HepG2 (cell line): ENCODE measurements around the gene DNAJB11. TPM values are rescaled to one million over a fixed set of nuclear protein-coding genes. Genes with fewer than 3 reads are reported as not detected.
A peak's percentile ranks its signal among the peaks of the same experiment; 100 is the strongest.

ENCODE experiments used
- ASH2L ChIP-seq: fragments of 300-600, 200-600 bp; sonication (generic); IDR thresholded peaks from 2 replicates; pipeline ENCODE4 v1.7.0; 2017; ENCODE audit warnings: low read depth, mild to moderate bottlenecking, moderate library complexity, mixed read lengths, low read length; ENCODE audit not compliant: insufficient read length
- ATAD3A ChIP-seq: sonication (generic); formaldehyde crosslinking; IDR thresholded peaks from 2 replicates; pipeline ENCODE4 v1.4.0; 2020; ENCODE audit warnings: missing genetic modification reagents
- HNRNPK ChIP-seq: fragments of 200-400 bp; formaldehyde crosslinking; IDR thresholded peaks from 2 replicates; pipeline ENCODE4 v1.6.1; 2018; ENCODE audit warnings: low read length, low read depth, moderate library complexity, mild to moderate bottlenecking; ENCODE audit not compliant: poor library complexity, severe bottlenecking
- NCOR1 ChIP-seq: fragments of 200-600 bp; sonication (generic); IDR thresholded peaks from 2 replicates; pipeline ENCODE4 v1.7.0; 2017; ENCODE audit warnings: antibody characterized with exemption, low read length, borderline replicate concordance
- RCOR2 ChIP-seq: IDR thresholded peaks from 2 replicates; pipeline ENCODE4 v1.6.1; 2016; ENCODE audit warnings: missing biosample characterization, missing genetic modification reagents
- SATB2 ChIP-seq: sonication (generic); formaldehyde crosslinking; IDR thresholded peaks from 2 replicates; pipeline ENCODE4 v1.5.0; 2020; ENCODE audit warnings: missing genetic modification reagents
- SNAI1 ChIP-seq: sonication (generic); formaldehyde crosslinking; IDR thresholded peaks from 2 replicates; pipeline ENCODE4 v1.5.0; 2020; ENCODE audit warnings: mild to moderate bottlenecking, missing genetic modification reagents, borderline replicate concordance
- polyA plus RNA-seq, 8 experiments: library from polyadenylated mRNA; depleted of rRNA in 3 of 8; stranded (reverse) in 7 of 8; unstranded in 1 of 8; fragments of >200 nt; fragmentation: Illumina TruSeq in 4 of 8; extraction: Trizol in 4 of 8; gene quantifications; 2 replicates each; pipeline versions ENCODE4 v1.2.1 to v1.2.3, GENCODE V29; 2011 to 2016; ENCODE audit warnings: low read depth in 4 of 8, missing spikeins in 1 of 8, mixed read lengths in 1 of 8; ENCODE audit not compliant: insufficient read depth in 1 of 8
- total RNA-seq, 5 experiments: library from RNA; depleted of rRNA; stranded (reverse); fragments of >200 nt; fragmentation: Illumina TruSeq; extraction: Trizol; gene quantifications; 2 replicates each; pipeline ENCODE4 v1.2.3, GENCODE V29; 2016; ENCODE audit warnings: low read depth in 1 of 5
- TF ChIP-seq, protein P1 (sequence below): sonication (generic); formaldehyde crosslinking; IDR thresholded peaks from 2 replicates; pipeline ENCODE4 v1.4.0; 2020; ENCODE audit warnings: mild to moderate bottlenecking, missing genetic modification reagents
- TF ChIP-seq, protein P2 (sequence below): sonication (generic); formaldehyde crosslinking; IDR thresholded peaks from 2 replicates; pipeline ENCODE4 v1.4.0; 2020; ENCODE audit warnings: missing genetic modification reagents
- TF ChIP-seq, protein P3 (sequence below), 2 experiments: sonication (generic) in 1 of 2; formaldehyde crosslinking in 1 of 2; IDR thresholded peaks; 2 replicates each; pipeline versions ENCODE4 v1.5.1 to v1.6.1; 2011 to 2020; ENCODE audit warnings: borderline replicate concordance in 1 of 2, low read depth in 1 of 2, low read length in 1 of 2, mild to moderate bottlenecking in 1 of 2, missing genetic modification reagents in 1 of 2, moderate library complexity in 1 of 2
- TF ChIP-seq, protein P4 (sequence below): sonication (generic); formaldehyde crosslinking; IDR thresholded peaks from 2 replicates; pipeline ENCODE4 v1.4.0; 2020; ENCODE audit warnings: missing genetic modification reagents, low read depth, mild to moderate bottlenecking, borderline replicate concordance

Gene DNAJB11
- total and polyA plus RNA-seq, 2 of the 13 experiments (the other 11 are each of a cell fraction or from before 2014, with no cell fraction given): 41.0 to 132 TPM

DNA sequence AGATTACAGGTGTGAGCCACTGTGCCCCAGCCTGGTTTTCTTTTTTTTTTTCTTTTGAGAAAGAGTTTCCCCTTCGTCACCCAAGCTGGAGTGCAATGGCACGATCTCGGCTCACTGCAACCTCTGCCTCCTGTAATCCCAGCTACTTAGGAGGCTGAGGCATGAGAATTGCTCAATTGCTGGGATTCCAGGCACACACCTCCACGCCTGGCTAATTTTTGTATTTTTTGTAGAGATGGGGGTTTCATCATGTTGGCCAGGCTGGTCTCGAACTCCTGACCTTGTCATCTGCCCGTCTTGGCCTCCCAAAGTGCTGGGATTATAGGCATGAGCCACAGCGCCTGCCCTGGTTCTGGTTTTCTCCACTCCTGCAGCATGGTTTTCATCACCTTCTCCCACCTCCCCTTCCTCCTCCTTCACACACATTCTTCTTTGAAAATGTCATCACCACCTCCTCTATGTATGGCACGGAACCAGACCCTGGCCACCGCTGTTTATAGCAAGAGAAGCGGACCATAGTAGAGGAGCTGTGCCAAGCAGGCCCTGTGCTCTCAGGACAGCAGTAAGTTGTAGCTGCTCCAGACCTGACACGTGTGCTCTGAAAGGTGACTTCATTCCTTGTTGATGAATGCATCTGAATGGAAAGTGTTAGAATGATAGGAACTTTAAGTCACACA, 27.7 kb downstream of the DNAJB11 start (continued):
- TF ChIP-seq NCOR1: no peak
- TF ChIP-seq HNRNPK: no peak
- no peak for TF ChIP-seq SNAI1 (CRISPR knock-in tag)
- TF ChIP-seq ASH2L: no peak
- TF ChIP-seq RCOR2: peak; percentile 52
- no peak for TF ChIP-seq SATB2 (CRISPR knock-in tag)
- TF ChIP-seq, protein P1, sequence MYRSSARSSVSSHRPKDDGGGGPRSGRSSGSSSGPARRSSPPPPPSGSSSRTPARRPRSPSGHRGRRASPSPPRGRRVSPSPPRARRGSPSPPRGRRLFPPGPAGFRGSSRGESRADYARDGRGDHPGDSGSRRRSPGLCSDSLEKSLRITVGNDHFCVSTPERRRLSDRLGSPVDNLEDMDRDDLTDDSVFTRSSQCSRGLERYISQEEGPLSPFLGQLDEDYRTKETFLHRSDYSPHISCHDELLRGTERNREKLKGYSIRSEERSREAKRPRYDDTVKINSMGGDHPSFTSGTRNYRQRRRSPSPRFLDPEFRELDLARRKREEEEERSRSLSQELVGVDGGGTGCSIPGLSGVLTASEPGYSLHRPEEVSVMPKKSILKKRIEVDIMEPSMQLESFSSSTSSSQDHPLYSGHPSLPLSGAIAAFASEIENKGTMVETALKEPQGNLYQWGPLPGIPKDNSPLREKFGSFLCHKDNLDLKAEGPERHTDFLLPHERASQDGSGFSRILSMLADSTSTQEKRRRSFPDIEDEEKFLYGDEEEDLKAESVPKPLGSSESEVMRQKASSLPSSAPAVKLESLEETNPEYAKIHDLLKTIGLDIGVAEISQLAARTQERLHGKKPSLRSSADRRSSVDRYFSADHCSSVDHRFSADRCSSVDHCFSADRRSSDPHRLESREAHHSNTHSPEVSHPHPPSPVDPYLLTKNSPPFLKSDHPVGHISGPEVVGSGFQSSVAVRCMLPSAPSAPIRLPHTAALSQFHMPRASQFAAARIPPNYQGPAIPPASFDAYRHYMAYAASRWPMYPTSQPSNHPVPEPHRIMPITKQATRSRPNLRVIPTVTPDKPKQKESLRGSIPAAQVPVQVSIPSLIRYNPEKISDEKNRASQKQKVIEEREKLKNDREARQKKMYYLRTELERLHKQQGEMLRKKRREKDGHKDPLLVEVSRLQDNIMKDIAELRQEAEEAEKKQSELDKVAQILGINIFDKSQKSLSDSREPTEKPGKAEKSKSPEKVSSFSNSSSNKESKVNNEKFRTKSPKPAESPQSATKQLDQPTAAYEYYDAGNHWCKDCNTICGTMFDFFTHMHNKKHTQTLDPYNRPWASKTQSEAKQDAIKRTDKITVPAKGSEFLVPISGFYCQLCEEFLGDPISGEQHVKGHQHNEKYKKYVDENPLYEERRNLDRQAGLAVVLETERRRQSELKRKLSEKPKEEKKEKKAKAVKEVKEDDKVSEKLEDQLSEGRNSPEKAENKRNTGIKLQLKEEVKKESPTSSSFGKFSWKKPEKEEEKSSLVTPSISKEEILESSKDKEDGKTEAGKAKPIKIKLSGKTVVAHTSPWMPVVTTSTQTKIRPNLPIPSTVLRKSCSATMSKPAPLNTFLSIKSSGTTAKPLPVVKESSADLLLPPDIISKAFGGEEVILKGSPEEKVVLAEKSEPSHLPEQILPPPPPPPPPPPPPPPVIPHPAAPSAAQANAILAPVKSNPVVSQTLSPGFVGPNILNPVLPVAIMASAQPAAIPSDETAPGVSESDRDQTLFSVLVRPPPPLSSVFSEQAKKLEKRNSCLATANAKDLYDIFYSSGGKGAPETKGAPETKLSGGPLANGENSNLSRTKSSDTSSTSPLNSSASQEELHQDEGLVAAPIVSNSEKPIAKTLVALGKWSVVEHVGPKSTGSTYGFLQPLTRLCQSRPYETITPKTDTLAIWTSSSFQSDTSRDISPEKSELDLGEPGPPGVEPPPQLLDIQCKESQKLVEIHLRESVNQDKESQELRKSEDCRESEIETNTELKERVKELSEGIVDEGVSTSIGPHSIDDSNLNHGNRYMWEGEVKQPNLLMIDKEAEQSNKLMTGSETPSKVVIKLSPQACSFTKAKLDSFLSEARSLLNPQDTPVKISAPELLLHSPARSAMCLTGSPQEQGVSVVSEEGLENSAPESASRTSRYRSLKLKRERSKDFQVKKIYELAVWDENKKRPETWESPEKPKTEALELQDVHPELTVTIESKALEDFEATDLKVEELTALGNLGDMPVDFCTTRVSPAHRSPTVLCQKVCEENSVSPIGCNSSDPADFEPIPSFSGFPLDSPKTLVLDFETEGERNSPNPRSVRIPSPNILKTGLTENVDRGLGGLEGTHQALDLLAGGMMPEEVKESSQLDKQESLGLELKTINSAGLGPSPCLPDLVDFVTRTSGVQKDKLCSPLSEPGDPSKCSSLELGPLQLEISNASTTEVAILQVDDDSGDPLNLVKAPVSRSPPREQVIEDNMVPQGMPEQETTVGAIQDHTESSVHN (CRISPR knock-in tag): no peak
- TF ChIP-seq, protein P2, sequence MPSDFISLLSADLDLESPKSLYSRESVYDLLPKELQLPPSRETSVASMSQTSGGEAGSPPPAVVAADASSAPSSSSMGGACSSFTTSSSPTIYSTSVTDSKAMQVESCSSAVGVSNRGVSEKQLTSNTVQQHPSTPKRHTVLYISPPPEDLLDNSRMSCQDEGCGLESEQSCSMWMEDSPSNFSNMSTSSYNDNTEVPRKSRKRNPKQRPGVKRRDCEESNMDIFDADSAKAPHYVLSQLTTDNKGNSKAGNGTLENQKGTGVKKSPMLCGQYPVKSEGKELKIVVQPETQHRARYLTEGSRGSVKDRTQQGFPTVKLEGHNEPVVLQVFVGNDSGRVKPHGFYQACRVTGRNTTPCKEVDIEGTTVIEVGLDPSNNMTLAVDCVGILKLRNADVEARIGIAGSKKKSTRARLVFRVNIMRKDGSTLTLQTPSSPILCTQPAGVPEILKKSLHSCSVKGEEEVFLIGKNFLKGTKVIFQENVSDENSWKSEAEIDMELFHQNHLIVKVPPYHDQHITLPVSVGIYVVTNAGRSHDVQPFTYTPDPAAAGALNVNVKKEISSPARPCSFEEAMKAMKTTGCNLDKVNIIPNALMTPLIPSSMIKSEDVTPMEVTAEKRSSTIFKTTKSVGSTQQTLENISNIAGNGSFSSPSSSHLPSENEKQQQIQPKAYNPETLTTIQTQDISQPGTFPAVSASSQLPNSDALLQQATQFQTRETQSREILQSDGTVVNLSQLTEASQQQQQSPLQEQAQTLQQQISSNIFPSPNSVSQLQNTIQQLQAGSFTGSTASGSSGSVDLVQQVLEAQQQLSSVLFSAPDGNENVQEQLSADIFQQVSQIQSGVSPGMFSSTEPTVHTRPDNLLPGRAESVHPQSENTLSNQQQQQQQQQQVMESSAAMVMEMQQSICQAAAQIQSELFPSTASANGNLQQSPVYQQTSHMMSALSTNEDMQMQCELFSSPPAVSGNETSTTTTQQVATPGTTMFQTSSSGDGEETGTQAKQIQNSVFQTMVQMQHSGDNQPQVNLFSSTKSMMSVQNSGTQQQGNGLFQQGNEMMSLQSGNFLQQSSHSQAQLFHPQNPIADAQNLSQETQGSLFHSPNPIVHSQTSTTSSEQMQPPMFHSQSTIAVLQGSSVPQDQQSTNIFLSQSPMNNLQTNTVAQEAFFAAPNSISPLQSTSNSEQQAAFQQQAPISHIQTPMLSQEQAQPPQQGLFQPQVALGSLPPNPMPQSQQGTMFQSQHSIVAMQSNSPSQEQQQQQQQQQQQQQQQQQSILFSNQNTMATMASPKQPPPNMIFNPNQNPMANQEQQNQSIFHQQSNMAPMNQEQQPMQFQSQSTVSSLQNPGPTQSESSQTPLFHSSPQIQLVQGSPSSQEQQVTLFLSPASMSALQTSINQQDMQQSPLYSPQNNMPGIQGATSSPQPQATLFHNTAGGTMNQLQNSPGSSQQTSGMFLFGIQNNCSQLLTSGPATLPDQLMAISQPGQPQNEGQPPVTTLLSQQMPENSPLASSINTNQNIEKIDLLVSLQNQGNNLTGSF (CRISPR knock-in tag): no peak
- TF ChIP-seq, protein P3, sequence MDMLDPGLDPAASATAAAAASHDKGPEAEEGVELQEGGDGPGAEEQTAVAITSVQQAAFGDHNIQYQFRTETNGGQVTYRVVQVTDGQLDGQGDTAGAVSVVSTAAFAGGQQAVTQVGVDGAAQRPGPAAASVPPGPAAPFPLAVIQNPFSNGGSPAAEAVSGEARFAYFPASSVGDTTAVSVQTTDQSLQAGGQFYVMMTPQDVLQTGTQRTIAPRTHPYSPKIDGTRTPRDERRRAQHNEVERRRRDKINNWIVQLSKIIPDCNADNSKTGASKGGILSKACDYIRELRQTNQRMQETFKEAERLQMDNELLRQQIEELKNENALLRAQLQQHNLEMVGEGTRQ (IDR thresholded peaks at IDR 0.05; ENCODE audit: low read depth, low read length): 0 out of 2 replicates have a peak, but pooled peaks have one; percentile 18
- TF ChIP-seq, protein P3 (CRISPR knock-in tag; IDR thresholded peaks at IDR 0.05; ENCODE audit: borderline replicate concordance): no peak
- TF ChIP-seq, protein P4, sequence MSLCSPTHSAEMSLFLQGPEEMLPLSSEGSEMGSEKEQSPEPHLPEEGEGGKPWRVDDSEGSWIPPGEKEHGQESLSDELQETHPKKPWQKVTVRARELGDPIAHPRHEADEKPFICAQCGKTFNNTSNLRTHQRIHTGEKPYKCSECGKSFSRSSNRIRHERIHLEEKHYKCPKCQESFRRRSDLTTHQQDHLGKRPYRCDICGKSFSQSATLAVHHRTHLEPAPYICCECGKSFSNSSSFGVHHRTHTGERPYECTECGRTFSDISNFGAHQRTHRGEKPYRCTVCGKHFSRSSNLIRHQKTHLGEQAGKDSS: no peak
- no peak for TF ChIP-seq ATAD3A (CRISPR knock-in tag)
